NCI-H82 treated with DMSO at 0.1 percent for 48 hours (cell line): ENCODE results near the gene RNF151.
"Not testable (repeated sequence)": the region's sequence is repeated elsewhere in the genome, so short reads cannot be mapped to it uniquely, and the experiment has no call there.

Source experiments
- DNase-seq: peaks from one replicate; lab custom pipeline; 2025; ENCODE audit not compliant: unreplicated experiment; lab: John Stamatoyannopoulos, UW

RNF151 gene

DNA sequence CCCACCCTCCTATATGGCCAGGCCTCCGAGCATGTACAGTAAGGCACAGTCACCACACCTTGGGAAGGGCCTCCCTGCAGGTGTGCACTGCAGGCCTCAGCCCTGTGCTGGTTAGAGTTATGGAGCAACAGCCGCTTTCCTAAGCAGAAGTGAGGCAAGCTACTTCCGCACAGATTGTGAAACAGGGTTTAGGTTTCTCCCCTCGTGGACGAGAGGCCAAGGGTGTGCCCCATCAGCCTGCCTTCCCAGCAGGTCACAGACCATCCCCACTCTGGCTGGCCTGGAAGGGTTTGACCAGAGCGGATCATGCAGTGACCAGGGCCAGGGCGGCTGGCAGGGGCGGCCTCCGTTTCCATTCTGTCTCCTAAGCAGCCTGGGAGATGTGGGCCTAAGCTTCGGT, 28.3 kb upstream of the RNF151 start:
- no peak for DNase-seq

DNA sequence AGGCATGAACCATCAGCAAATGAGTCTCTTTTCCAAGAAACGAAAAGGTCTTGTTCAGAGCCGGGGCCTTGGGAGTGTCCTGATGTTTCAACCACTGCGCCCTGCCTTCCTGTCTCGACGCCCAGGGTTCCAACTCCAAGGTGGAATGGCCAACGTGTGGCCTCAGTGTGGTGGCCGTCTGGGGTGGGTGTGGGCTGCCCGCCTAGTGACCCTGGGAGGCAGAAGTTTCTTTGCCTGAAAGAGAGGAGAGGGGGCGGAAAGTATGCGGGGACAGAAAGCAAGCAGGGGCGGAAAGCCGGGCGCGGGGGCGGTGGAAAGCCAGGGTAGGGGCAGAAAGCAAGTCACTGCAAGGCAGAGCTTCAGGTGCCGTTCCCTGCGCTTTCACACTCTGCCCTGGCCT, 27.7 kb upstream of the RNF151 start:
- DNase-seq = no peak

DNA sequence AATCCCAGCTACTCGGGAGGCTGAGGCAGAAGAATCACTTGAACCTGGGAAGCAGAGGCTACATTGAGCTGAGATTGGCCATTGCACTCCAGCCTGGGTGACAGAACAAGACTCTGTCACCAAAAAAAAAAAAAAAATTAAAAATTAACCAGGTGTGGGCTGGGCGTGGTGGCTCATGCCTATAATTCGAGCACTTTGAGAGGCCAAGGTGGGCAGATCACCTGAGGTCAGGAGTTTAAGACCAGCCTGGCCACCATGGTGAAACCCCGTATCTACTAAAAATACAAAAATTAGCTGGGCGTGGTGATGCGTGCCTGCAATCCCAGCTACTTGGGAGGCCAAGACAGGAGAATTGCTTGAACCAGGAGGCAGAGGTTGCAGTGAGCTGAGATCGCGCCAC, 26.8 kb upstream of the RNF151 start:
- not testable (repeated sequence) for DNase-seq

DNA sequence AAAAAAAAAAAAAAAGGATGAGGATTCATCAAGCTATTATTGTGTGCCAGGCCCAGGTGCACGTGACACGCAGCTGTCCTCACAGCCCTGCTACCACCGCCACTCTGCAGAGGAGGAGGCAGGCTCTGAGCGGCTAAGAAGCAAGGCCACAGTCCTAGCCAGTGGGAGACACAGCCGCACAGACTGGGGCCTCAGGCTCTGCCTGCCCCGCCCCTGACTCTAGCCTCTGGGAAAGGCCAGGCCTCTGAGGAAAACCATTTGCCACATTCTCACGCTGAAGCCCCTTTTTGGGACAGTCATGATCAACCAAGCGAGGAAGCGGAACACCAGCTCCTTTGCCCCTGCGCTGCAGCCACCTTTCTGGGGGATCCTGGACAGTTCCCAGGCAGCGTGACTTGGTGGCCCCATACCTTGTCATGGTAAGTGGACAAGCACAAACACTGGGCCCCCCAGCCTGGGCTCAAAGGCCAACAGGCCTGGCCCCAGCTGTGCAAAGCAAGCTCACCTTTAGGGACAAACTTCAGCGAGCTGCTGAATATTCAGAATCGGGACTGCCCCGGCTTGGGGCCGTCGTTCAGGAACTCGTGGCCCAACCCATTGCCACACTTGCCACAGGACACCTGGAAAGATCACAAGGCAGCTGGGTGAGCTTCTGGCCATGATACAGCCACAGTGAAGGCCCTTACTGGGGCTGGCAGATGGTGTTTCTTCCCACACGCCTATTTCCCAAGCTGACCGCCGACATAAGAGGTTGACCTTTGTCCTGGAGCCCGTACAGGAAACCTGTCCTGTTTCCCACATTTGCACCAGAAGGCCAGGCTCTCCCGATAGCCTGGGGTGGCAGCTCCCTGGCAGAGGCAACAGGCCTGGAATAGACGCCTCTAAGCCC, 26.1 kb upstream of the RNF151 start:
- DNase-seq = no peak

DNA sequence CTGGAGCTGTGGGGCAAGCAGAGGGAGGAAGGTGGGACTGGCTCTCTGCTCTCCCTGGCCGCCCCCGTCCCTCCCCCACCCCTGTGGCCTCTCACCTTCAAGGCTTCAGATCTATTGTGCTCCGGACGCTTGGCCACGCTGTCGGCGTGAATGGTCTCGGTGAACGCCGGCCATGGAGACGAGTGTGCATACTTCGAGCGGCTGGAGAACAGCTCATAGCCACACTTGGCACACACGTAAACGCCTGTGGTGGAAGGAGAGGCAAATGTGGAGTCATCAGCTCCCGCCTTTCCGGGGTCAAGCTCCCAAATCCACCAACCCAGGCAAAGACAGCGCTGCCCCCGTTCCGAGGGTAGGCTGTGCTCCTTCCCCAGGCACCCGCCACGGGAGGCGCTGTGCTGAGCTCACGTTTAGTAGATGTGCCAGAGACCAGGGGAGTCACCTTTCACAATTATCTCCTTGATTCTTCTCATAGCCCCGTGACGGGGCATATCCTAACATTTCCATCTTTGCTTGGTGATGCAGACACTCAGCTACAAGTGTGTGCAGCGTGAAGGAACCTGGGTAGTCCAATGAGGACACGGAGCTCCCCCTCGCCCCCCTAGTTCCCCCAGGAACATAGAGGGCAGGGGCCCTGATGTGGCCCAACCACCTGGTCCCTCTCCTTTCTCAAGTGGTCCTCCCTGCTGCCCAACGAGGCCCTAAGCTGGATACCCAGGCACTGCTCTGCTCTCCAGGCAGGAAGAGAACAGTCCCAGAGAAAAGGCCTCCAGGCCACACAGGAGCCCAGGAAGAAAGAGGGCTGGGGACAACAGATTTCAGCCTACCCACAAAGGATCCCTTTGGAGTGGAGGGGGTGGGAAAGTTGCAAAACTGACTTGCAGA, 25.3 kb upstream of the RNF151 start:
- DNase-seq = no peak

DNA sequence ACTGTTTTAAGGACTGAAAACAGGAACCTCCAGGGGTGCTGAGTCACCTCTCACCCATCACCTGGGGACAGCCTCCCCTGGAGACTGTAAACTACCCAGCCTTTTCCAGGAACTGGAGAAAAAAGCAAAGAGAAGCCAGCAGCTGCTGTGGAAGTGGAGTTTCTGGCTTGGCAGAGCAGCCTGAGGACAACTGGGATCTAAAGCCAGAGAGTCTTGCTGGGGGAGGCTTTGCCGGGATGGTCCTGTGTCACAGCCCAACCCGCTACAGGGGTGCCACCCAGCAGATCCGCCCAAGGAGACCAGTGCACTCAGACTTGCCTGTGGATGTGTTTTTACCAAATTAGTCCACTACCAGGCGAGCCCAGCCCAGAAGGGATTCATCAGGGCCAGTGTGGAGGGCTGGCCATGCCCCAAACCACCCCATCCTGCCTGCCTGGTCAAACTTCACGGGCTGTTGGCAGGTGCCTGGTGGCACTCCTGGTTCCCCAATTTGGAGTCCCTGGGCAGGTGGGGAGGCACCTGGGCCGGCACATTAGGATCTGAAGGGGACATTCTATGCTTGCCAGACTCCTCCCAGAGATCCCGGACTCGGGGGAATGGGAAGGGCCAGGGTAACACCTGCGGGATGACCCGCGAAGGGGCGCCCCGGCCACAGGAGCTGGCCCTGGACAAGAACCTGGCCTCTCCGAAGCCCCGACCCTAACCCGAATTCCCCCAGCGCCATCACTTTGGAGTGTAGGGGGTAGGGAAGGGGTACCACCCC, 24.4 kb upstream of the RNF151 start:
- no peak for DNase-seq

DNA sequence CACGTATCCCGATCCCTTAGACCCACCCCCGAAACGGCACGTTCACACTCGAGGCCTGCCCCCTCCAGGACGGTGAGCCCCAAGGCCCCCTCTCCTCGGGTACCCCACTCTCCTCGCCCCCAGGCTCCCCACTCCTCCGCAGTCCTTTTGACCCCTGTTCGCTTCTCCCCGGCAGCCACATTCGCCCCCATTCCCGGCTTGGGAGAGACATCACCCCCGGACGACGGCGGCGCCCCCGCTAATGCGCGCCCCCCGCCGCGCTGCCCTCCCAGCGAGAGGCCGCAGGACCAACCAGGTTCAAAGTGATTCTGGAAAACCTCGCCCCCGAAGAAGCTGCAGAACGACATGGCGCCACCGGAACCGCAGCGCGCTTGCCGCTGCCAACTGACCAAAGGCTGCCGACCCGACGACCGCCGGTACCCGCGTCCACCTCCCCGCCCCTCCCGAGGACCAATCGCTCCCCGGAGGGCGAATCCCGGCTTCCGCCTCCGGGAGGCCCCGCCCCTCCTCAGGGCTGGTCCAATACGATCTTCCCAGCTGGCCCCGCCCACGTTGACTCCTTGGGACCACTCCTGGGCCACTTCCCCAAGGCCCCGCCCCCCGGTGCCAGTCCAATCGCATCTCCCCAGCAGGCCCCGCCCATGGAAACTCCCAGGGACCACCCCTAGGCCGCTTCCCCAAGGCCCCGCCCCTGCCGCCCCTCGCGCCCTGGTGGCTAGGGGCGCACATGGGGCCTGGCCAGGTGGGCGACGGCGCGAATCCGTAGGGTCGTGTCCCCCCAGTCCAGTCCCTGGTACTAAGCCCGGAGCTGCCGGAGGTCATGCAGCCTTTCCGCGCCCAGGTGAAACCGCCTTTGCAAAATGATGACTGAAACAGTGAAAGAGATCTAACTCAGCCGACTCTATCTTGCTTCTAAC, 23.6 kb upstream of the RNF151 start, which contains the start of gene MSRB1:
MSRB1 (minus strand) TSS at position 390 of the 917 bp plus-strand sequence; CDS start at position 347, 43 bp downstream.
- DNase-seq = peak; percentile 99

DNA sequence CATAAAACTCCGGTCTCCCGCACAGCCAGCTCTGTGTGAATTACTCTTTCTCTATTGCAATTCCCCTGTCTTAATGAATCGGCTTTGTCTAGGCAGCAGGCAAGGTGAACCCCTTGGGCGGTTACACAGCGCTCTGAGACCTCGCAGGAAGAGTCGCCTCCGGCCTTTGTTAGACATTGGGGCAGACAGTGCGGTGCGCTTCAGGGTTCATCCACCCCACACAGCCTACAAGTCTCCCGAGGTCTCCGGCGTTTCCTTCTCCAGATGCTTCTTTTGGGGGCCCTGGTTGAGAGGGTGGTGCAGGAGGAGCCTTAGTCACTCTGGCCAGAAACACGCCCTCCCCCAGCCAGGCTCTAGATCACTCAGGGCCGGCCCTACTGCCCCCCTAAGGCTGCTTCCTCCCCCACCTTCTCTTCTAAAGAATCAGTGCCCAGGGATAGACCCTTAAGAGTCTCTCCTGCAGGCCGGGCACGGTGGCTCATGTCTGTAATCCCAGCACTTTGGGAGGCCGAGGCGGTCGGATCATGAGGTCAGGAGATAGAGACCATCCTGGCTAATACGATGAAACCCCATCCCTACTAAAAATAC, 21.9 kb upstream of the RNF151 start:
- no peak for DNase-seq

DNA sequence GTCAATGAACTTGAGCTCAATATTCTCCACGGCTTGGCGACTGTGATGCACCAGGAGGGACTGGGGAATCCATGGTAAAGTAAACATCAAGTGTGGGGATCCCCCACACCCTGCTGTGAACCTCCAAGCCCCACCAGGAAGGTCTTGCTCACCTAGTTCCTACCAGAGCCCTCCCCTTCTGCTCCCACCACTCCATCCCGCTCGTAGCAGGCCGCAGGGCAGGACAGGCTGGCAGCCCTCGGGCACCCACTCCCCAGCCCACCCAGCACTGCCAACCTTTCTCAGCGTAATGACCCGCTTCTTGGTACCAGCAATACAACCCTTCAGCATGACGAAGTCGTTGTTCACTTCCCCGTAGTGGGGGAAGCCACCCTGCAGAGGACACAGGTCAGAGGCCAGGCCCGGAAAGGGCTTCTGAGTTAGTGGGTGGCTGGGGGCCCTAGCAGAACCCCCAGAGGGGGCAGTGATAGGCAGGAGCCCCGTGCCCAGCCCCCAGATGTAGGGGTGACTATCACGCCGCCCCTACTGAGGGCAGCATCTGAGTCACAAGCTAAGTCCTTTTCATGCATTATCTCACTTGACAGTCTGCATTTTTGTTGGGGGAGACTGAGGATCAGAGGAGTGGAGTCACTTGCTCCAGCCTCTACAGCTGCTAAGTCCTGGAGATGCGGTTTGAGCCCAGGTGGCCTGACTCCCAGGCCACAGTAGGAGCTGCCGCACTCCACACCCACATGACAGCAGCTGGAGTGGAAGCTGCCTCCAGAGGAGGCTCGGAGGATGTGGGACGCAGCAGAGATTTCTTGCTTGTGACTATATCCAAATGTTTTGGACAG, 20.9 kb upstream of the RNF151 start:
- DNase-seq = no peak

DNA sequence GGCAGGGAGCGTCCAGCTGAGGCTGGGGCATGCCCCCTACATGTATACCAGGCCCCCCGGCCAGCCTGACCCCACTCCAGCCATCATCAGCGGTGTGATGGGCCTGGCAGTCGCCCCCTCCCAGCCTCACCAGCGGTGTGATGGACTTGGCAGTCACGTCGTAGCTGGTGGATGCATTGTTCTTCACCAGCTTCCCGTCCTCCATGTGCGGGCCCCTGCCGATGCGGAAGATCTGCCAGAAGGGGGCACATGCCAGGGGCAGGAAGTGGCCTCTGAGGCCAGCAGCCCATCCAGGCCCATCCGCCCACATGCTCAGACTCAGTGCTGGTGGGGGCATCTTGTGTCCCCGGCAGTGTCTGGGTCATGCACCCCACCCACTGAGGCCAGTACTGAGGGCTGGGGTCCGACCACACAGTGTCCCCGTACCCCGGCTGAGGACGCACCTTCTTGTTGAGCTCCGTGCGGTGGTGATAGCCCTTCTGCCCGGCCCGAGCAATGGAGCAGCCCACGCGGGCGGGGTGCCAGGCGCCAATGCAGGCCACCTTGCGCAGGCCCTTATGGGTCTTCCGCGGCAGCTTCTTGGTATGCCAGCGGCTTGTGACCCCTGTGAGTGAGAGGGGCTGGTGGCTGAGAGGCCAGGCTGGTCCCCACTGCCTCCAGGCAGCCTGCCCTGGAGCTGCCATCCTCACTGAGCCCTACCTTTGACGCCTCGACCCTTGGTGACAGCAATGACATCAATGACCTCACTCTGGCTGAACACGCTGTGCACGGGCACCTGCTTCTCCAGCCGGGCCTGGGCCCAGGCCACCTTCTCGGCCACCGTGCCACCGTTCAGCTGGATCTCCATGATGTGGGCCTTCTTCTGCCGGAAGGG, 19.9 kb upstream of the RNF151 start:
- no peak for DNase-seq

DNA sequence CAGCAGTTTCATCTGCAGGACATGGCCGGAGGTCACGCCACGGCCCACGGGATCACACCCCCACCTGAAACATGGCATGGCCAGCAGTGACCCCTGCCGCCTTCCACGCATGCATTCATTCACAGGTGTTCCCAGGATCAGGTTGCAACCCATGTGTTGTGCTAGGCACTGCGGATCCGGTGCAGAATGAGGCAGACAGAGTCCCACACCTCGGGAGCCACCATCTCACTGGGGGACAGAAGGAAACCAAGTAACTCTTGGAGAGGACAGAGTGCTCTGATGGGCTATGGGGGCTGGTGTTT, 19.3 kb upstream of the RNF151 start:
- DNase-seq = no peak

DNA sequence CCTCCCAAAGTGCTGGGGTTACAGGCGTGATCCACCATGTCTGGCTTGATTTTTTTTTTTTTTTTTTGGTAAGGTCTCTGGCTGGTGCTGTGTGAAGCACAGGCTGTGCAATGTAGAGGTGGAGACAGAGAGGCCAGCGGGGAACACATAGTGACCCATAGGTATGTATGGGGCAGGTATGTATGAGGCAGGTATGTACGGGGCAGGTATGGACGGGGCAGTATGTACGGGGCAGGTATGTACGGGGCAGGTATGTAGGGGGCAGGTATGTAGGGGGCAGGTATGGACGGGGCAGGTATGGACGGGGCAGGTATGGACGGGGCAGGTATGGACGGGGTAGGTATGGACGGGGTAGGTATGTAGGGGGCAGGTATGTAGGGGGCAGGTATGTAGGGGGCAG, 17.1 kb upstream of the RNF151 start:
- no peak for DNase-seq

DNA sequence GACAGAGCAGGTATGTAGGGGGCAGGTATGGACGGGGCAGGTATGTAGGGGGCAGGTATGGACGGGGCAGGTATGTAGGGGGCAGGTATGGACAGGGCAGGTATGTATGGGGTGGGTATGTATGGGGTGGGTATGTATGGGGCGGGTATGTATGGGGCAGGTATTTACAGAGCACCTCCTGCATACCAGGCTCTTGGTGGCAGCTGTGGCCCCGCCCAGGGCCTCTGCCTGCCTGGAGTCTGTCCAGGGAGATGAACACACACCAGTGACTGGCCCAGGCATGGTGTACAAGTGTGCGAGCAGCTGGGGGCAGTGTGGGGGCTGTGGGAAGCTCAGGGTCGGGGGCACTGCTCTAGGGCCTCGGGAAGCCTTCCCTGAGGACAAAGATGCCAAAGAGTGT, 16.6 kb upstream of the RNF151 start:
- no peak for DNase-seq

DNA sequence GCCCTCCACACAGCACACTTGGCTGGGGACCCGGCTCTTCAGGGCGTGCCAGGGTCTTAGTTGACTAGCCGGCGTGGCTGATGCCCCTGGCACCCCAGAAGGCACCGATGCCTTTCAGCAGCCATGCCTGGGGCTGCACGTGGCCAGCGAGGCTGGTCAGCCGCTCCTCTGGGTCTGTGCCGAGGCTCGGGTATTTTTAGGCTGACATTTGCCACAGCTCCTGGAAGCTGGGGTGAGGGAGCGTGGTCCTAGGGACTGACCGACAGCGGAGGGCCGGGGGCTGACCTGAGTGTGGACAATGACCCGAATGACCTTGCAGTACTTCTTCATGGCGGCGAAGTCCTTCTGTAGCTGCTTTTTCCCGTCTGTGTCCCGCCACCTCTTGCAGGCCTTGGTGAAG, 16.1 kb upstream of the RNF151 start:
- DNase-seq = no peak

DNA sequence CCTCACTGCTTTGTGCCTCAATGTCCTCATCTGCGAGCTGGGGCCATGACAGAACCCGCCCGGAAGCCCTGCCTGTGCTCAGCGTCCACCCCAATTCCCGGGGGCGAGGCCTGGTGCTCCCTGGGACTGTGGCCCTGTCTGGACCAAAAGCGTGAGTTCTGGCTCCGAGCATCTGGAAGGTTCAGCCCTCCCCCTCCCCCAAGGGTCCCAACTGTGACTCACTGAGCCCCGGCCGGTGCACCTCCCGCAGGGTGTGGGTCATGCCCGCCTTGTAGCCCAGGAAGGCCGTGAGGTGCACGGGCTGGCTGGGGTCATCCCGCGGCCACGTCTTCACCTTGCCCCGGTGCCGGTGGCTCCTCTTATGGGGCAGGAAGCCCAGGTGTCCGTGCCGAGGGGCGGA, 12.9 kb upstream of the RNF151 start:
- no peak for DNase-seq

DNA sequence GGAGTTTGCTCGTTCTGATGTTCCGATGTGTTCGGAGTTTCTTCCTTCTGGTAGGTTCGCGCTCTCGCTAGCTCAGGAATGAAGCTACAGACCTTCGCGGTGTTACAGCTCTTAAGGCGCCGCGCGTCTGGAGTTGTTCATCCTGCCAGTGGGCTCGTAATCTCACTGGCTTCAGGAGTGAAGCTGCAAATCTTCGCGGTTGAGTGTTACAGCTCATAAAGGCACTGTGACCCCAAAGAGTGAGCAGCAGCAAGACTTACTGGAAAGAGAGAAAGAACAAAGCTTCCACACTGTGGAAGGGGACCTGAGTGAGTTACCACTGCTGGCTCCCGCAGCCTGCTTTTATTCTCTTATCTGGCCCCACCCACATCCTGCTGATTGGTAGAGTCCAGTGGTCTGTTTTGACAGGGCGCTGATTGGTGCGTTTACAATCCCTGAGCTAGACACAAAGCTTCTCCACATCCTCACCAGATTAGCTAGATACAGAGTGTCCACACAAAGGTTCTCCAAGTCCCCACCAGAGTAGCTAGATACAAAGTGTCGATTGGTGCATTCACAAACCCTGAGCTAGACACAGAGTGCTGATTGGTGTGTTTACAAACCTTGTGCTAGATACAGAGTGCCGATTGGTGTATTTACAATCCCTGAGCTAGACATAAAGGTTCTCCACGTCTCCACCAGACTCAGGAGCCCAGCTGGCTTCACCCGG, 9.1 kb upstream of the RNF151 start:
- DNase-seq = not testable (repeated sequence)

DNA sequence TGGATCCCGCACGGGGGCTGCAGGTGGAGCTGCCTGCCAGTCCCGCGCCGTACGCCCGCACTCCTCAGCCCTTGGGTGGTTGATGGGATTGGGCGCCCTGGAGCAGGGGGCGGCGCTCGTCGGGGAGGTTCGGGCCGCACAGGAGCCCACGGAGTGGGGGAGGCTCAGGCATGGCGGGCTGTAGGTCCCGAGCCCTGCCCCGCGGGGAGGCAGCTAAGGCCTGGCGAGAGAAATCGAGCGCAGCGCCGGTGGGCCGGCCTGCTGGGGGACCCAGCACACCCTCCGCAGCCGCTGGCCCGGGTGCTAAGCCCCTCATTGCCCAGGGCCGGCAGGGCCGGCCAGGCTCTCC, 8.5 kb upstream of the RNF151 start:
- DNase-seq = not testable (repeated sequence)
